ENCODE results near the gene LRRC72.

The LRRC72 gene

DNA sequence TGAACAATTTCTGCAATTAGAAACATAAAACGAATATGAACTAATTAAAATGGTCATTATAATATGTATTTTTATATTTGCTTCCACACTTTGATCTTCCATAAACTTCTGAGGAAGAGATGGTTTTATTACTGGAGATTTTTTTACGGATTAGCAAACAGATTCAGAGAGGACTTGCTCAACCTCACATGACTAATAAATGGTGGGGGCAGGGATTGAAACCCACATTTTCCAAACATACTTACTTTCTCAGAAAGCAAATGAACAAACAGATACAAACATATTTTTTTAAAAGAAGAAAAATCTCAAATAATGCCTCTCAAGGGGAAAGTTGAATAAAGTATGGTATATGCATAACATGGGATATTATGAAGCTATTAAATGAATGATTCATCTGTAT is 100.6 kb downstream of the LRRC72 start:
- no peak for DNase-seq (ENCODE audit: low read depth)
- TF ChIP-seq CTCF (IDR thresholded peaks at IDR 0.05; ENCODE audit: control insufficient read depth, extremely low read depth, insufficient read depth), result no peak
- H3K4me3 ChIP-seq (ENCODE audit: low read depth, low read length), result no peak overlapping the region

- DNase-seq (ENCODE audit: low read depth), result no peak
- TF ChIP-seq CTCF (IDR thresholded peaks at IDR 0.05; ENCODE audit: control insufficient read depth, extremely low read depth, insufficient read depth), result no peak
- H3K4me3 ChIP-seq (ENCODE audit: low read depth, low read length), result no peak overlapping the region
Measured at GRCh38 chr7:16630654-16631053, 104.0 kb downstream of the LRRC72 start.
